Measurements from ENCODE around the gene KRTAP10-8.

DNA sequence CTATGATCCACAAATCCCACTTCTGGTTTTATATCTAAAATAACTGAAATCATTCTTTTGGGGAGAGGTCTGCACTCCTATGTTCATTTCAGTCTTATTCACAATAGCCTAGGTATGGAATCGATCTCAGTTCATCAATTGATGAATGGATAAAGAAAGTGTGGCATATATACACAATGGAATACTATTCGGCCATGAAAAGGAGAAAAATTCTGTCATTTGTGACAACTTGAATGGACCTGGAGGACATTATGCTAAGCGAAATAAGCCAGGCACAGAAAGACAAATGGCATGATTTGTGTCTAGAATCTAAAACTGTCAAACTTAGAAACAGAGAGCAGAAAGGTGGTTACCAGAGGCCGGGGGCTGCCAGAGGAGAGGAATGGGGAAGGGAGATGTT is 5.4 kb upstream of the KRTAP10-8 start:
- TF ChIP-seq, protein P1, sequence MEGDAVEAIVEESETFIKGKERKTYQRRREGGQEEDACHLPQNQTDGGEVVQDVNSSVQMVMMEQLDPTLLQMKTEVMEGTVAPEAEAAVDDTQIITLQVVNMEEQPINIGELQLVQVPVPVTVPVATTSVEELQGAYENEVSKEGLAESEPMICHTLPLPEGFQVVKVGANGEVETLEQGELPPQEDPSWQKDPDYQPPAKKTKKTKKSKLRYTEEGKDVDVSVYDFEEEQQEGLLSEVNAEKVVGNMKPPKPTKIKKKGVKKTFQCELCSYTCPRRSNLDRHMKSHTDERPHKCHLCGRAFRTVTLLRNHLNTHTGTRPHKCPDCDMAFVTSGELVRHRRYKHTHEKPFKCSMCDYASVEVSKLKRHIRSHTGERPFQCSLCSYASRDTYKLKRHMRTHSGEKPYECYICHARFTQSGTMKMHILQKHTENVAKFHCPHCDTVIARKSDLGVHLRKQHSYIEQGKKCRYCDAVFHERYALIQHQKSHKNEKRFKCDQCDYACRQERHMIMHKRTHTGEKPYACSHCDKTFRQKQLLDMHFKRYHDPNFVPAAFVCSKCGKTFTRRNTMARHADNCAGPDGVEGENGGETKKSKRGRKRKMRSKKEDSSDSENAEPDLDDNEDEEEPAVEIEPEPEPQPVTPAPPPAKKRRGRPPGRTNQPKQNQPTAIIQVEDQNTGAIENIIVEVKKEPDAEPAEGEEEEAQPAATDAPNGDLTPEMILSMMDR (conservative IDR thresholded peaks at IDR 0.05), result no peak
- no peak for TF ChIP-seq EZH2 (IDR thresholded peaks at IDR 0.05; ENCODE audit: low read depth)

All from PC-9 (cell line).